WTC11 (cell line): ENCODE measurements around the gene SLC4A9. TPM values are rescaled to one million over a fixed set of nuclear protein-coding genes. Genes with fewer than 3 reads are reported as not detected.

Experiments used
- ATAC-seq: fragments of 200-7000 bp; cut with Tn5 transposase; 2 replicates; pipeline ENCODE4 v1.10.0; 2021; ENCODE audit warnings: mild to moderate bottlenecking, moderate library complexity
- CTCF ChIA-PET: fragments of 300-600 bp; sonication (Branson Sonifier 250); formaldehyde crosslinking; loops from one replicate; lab custom pipeline; 2021; ENCODE audit warnings: antibody characterized with exemption; lab: Charles Lee
- POLR2A ChIA-PET: fragments of 350-600 bp; sonication (Branson Sonifier 250); formaldehyde crosslinking; loops from one replicate; lab custom pipeline; 2021; ENCODE audit warnings: antibody characterized with exemption; lab: Charles Lee
- DNase-seq: peaks from one replicate; pipeline ENCODE4 v3.0.0; 2021; ENCODE audit warnings: low spot score
- H3K27ac Mint-ChIP-seq: 2 replicates; pipeline ENCODE4 v1.8.0; 2021; ENCODE audit warnings: mixed read lengths
- H3K27me3 Mint-ChIP-seq: 2 replicates; pipeline ENCODE4 v1.8.0; 2021; ENCODE audit warnings: low read depth, mild to moderate bottlenecking, moderate library complexity, mixed read lengths
- H3K36me3 Mint-ChIP-seq: 2 replicates; pipeline ENCODE4 v1.8.0; 2021; ENCODE audit warnings: mixed read lengths
- H3K4me1 Mint-ChIP-seq: 2 replicates; pipeline ENCODE4 v1.8.0; 2022; ENCODE audit warnings: mixed read lengths
- H3K4me3 Mint-ChIP-seq: 2 replicates; pipeline ENCODE4 v1.8.0; 2021; ENCODE audit warnings: mild to moderate bottlenecking, moderate library complexity, mixed read lengths
- H3K9me3 Mint-ChIP-seq: 2 replicates; pipeline ENCODE4 v1.8.0; 2021; ENCODE audit warnings: mixed read lengths
- AFF4 ChIP-seq: sonication (generic); formaldehyde crosslinking; IDR thresholded peaks from 2 replicates; pipeline ENCODE4 v1.8.1; 2023; ENCODE audit warnings: mild to moderate bottlenecking, missing genetic modification reagents, borderline replicate concordance
- CBFB ChIP-seq: sonication (generic); formaldehyde crosslinking; IDR thresholded peaks from 2 replicates; pipeline ENCODE4 v1.8.1; 2022; ENCODE audit warnings: mild to moderate bottlenecking, low read depth, missing genetic modification reagents
- CREM ChIP-seq: sonication (generic); formaldehyde crosslinking; IDR thresholded peaks from 2 replicates; pipeline ENCODE4 v1.8.1; 2022; ENCODE audit warnings: mild to moderate bottlenecking, missing genetic modification reagents, moderate library complexity
- GRHL2 ChIP-seq: fragments of 250-450 bp; sonication (Bioruptor Pico); IDR thresholded peaks from 2 replicates; pipeline ENCODE4 v1.8.0; 2022; ENCODE audit warnings: mild to moderate bottlenecking, moderate library complexity; ENCODE audit not compliant: insufficient replicate concordance, severe bottlenecking
- IRF2 ChIP-seq: sonication (generic); formaldehyde crosslinking; IDR thresholded peaks from 2 replicates; pipeline ENCODE4 v1.8.0; 2022; ENCODE audit warnings: low read depth, missing genetic modification reagents, borderline replicate concordance
- JAZF1 ChIP-seq: fragments of 250-450 bp; sonication (Bioruptor Pico); IDR thresholded peaks from 2 replicates; pipeline ENCODE4 v1.9.0; 2021; ENCODE audit warnings: moderate library complexity, mild to moderate bottlenecking, inconsistent platforms
- NFATC4 ChIP-seq: fragments of 250-450 bp; sonication (Bioruptor Pico); IDR thresholded peaks from 2 replicates; pipeline ENCODE4 v1.9.0; 2021; ENCODE audit warnings: mild to moderate bottlenecking
- NR3C1 ChIP-seq: sonication (generic); formaldehyde crosslinking; conservative IDR thresholded peaks from 2 replicates; pipeline ENCODE4 v1.8.1; 2023; ENCODE audit warnings: low read depth, mild to moderate bottlenecking, missing genetic modification reagents
- RORB ChIP-seq: fragments of 250-450 bp; sonication (Bioruptor Pico); IDR thresholded peaks from 2 replicates; pipeline ENCODE4 v1.9.0; 2021; ENCODE audit warnings: mild to moderate bottlenecking
- SMAD4 ChIP-seq: sonication (generic); formaldehyde crosslinking; IDR thresholded peaks from 2 replicates; pipeline ENCODE4 v1.8.0; 2022; ENCODE audit warnings: mild to moderate bottlenecking, missing genetic modification reagents
- TP53 ChIP-seq: sonication (generic); formaldehyde crosslinking; IDR thresholded peaks from 2 replicates; pipeline ENCODE4 v1.8.1; 2023; ENCODE audit warnings: mild to moderate bottlenecking, missing genetic modification reagents
- ZBTB21 ChIP-seq: sonication (generic); formaldehyde crosslinking; IDR thresholded peaks from 2 replicates; pipeline ENCODE4 v1.8.1; 2023; ENCODE audit warnings: mild to moderate bottlenecking, missing genetic modification reagents, borderline replicate concordance
- ZNF138 ChIP-seq: sonication (generic); formaldehyde crosslinking; conservative IDR thresholded peaks from 2 replicates; pipeline ENCODE4 v1.8.1; 2022; ENCODE audit warnings: mild to moderate bottlenecking, moderate library complexity, missing genetic modification reagents
- ZNF219 ChIP-seq: sonication (generic); formaldehyde crosslinking; IDR thresholded peaks from 2 replicates; pipeline ENCODE4 v1.8.0; 2023; ENCODE audit warnings: missing genetic modification reagents, mild to moderate bottlenecking, borderline replicate concordance
- ZNF232 ChIP-seq: sonication (generic); formaldehyde crosslinking; IDR thresholded peaks from 2 replicates; pipeline ENCODE4 v1.8.0; 2022; ENCODE audit warnings: mild to moderate bottlenecking, missing genetic modification reagents
- ZNF512 ChIP-seq: sonication (generic); formaldehyde crosslinking; IDR thresholded peaks from 2 replicates; pipeline ENCODE4 v1.8.1; 2022; ENCODE audit warnings: missing genetic modification reagents, borderline replicate concordance
- ZSCAN18 ChIP-seq: fragments of 250-450 bp; sonication (Bioruptor Pico); IDR thresholded peaks from 2 replicates; pipeline ENCODE4 v2.1.2; 2022; ENCODE audit warnings: mild to moderate bottlenecking, moderate library complexity
- total RNA-seq: library from RNA; stranded (reverse); gene quantifications from 3 replicates; pipeline ENCODE4 v1.2.3, GENCODE V29; 2021
- TF ChIP-seq, protein P1 (sequence below): sonication (generic); formaldehyde crosslinking; IDR thresholded peaks from 2 replicates; pipeline ENCODE4 v1.8.1; 2023; ENCODE audit warnings: mild to moderate bottlenecking, missing genetic modification reagents
- TF ChIP-seq, protein P2 (sequence below): sonication (generic); formaldehyde crosslinking; IDR thresholded peaks from 2 replicates; pipeline ENCODE4 v1.8.1; 2023; ENCODE audit warnings: mild to moderate bottlenecking, moderate library complexity, missing genetic modification reagents
- TF ChIP-seq, protein P3 (sequence below): fragments of 250-450 bp; sonication (Bioruptor Pico); IDR thresholded peaks from 2 replicates; pipeline ENCODE4 v1.9.0; 2021; ENCODE audit warnings: mild to moderate bottlenecking, borderline replicate concordance

Gene SLC4A9
- total RNA-seq, 1 experiment from 2014 or later: 0.37 TPM

GRCh38 chr5:140355546-140355945 is 4.4 kb upstream of the SLC4A9 start (continued):
- TF ChIP-seq AFF4 (CRISPR knock-in tag): no peak
- TF ChIP-seq RORB (CRISPR knock-in tag): no peak
- no peak for TF ChIP-seq NR3C1 (CRISPR knock-in tag)
- TF ChIP-seq ZBTB21 (CRISPR knock-in tag): no peak
- TF ChIP-seq, protein P1, sequence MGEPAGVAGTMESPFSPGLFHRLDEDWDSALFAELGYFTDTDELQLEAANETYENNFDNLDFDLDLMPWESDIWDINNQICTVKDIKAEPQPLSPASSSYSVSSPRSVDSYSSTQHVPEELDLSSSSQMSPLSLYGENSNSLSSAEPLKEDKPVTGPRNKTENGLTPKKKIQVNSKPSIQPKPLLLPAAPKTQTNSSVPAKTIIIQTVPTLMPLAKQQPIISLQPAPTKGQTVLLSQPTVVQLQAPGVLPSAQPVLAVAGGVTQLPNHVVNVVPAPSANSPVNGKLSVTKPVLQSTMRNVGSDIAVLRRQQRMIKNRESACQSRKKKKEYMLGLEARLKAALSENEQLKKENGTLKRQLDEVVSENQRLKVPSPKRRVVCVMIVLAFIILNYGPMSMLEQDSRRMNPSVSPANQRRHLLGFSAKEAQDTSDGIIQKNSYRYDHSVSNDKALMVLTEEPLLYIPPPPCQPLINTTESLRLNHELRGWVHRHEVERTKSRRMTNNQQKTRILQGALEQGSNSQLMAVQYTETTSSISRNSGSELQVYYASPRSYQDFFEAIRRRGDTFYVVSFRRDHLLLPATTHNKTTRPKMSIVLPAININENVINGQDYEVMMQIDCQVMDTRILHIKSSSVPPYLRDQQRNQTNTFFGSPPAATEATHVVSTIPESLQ: no peak
- TF ChIP-seq ZNF138 (CRISPR knock-in tag): no peak
- no peak for TF ChIP-seq SMAD4 (CRISPR knock-in tag)
- no peak for TF ChIP-seq ZNF512 (CRISPR knock-in tag)
- TF ChIP-seq NFATC4 (CRISPR knock-in tag): no peak

GRCh38 chr5:140356853-140357725 is 2.9 kb upstream of the SLC4A9 start:
- Mint-ChIP-seq H3K4me3 (no peak overlapping the region), H3K27ac (no peak overlapping the region), H3K27me3 (peaks cover 8% of the 10 kb centered on the region; the same call in 1 of the 2 replicates), H3K36me3 (no peaks in the 10 kb centered on the region), H3K4me1 (peaks cover 10% of the 10 kb centered on the region), H3K9me3 (no peaks in the 10 kb centered on the region)
- CTCF ChIA-PET: interaction anchor here (3.1 to 15.0 kb wide), 2 partner anchors 11 to 114 kb away, joined by 35 to 621 read pairs; partner anchors contain the start of gene HBEGF
- DNase-seq (no peak), ATAC-seq (no peak)
- POLR2A ChIA-PET: no interaction called here
- TF ChIP-seq CREM (CRISPR knock-in tag): no peak
- TF ChIP-seq, protein P2, sequence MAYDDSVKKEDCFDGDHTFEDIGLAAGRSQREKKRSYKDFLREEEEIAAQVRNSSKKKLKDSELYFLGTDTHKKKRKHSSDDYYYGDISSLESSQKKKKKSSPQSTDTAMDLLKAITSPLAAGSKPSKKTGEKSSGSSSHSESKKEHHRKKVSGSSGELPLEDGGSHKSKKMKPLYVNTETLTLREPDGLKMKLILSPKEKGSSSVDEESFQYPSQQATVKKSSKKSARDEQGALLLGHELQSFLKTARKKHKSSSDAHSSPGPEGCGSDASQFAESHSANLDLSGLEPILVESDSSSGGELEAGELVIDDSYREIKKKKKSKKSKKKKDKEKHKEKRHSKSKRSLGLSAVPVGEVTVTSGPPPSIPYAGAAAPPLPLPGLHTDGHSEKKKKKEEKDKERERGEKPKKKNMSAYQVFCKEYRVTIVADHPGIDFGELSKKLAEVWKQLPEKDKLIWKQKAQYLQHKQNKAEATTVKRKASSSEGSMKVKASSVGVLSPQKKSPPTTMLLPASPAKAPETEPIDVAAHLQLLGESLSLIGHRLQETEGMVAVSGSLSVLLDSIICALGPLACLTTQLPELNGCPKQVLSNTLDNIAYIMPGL: no peak
- TF ChIP-seq TP53 (CRISPR knock-in tag): no peak
- TF ChIP-seq ZNF232 (CRISPR knock-in tag): no peak
- no peak for TF ChIP-seq SMAD4 (CRISPR knock-in tag)
- TF ChIP-seq ZSCAN18 (CRISPR knock-in tag): no peak
- no peak for TF ChIP-seq IRF2 (CRISPR knock-in tag)
- no peak for TF ChIP-seq GRHL2
- no peak for TF ChIP-seq CBFB (CRISPR knock-in tag)
- TF ChIP-seq ZNF219: no peak
- no peak for TF ChIP-seq JAZF1
- TF ChIP-seq, protein P3, sequence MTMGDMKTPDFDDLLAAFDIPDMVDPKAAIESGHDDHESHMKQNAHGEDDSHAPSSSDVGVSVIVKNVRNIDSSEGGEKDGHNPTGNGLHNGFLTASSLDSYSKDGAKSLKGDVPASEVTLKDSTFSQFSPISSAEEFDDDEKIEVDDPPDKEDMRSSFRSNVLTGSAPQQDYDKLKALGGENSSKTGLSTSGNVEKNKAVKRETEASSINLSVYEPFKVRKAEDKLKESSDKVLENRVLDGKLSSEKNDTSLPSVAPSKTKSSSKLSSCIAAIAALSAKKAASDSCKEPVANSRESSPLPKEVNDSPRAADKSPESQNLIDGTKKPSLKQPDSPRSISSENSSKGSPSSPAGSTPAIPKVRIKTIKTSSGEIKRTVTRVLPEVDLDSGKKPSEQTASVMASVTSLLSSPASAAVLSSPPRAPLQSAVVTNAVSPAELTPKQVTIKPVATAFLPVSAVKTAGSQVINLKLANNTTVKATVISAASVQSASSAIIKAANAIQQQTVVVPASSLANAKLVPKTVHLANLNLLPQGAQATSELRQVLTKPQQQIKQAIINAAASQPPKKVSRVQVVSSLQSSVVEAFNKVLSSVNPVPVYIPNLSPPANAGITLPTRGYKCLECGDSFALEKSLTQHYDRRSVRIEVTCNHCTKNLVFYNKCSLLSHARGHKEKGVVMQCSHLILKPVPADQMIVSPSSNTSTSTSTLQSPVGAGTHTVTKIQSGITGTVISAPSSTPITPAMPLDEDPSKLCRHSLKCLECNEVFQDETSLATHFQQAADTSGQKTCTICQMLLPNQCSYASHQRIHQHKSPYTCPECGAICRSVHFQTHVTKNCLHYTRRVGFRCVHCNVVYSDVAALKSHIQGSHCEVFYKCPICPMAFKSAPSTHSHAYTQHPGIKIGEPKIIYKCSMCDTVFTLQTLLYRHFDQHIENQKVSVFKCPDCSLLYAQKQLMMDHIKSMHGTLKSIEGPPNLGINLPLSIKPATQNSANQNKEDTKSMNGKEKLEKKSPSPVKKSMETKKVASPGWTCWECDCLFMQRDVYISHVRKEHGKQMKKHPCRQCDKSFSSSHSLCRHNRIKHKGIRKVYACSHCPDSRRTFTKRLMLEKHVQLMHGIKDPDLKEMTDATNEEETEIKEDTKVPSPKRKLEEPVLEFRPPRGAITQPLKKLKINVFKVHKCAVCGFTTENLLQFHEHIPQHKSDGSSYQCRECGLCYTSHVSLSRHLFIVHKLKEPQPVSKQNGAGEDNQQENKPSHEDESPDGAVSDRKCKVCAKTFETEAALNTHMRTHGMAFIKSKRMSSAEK (CRISPR knock-in tag): no peak
